IMR-90 (cell line): ENCODE measurements around the gene USP50. TPM values are rescaled to one million over a fixed set of nuclear protein-coding genes. Genes with fewer than 3 reads are reported as not detected.

Experiments
- ATAC-seq: fragments of 200-7000 bp; cut with Tn5 transposase; 2 replicates; pipeline ENCODE4 v1.9.1; 2020; ENCODE audit warnings: low read depth, mild to moderate bottlenecking, moderate library complexity
- BruUV-seq: library from RNA; stranded (reverse); fragments of 400-500 nt; replicated peaks from 2 replicates; lab custom pipeline; 2021; lab: Mats Ljungman, UMichigan
- CTCF ChIA-PET: fragments of 300-600 bp; formaldehyde crosslinking; extraction: SDS; loops from one replicate; lab custom pipeline; 2021; ENCODE audit warnings: antibody characterized with exemption; lab: Yijun Ruan, JAX
- POLR2A ChIA-PET: fragments of 300-600 bp; sonication (Branson Sonifier 250); formaldehyde crosslinking; loops from one replicate; lab custom pipeline; 2022; ENCODE audit warnings: antibody characterized with exemption; ENCODE audit not compliant: unreplicated experiment; lab: Charles Lee
- DNase-seq: peaks from one replicate; pipeline ENCODE4 v3.0.0; 2013
- H2AFZ ChIP-seq: replicated peaks from 2 replicates; pipeline ENCODE3; 2013; ENCODE audit warnings: low read length, mild to moderate bottlenecking; ENCODE audit not compliant: poor library complexity
- H2AK5ac ChIP-seq: 2 replicates; pipeline ENCODE4 v1.6.1; 2013; ENCODE audit warnings: low read depth, low read length, inconsistent platforms
- H2AK9ac ChIP-seq: replicated peaks from 2 replicates; pipeline ENCODE3; 2013; ENCODE audit warnings: mild to moderate bottlenecking, low read depth, low read length, moderate library complexity; ENCODE audit not compliant: poor library complexity
- H2BK120ac ChIP-seq: 2 replicates; pipeline ENCODE4 v1.6.1; 2013; ENCODE audit warnings: low read depth, low read length, inconsistent platforms
- H2BK15ac ChIP-seq: 3 replicates; pipeline ENCODE4 v1.6.1; 2013; ENCODE audit warnings: low read depth, low read length, inconsistent platforms
- H2BK20ac ChIP-seq: 2 replicates; pipeline ENCODE4 v1.6.1; 2013; ENCODE audit warnings: low read depth, mild to moderate bottlenecking, inconsistent platforms, low read length, moderate library complexity
- H2BK5ac ChIP-seq: 2 replicates; pipeline ENCODE4 v1.6.1; 2013; ENCODE audit warnings: mild to moderate bottlenecking, low read depth, low read length, inconsistent platforms; ENCODE audit not compliant: poor library complexity, severe bottlenecking
- H3K14ac ChIP-seq: replicated peaks from 2 replicates; pipeline ENCODE4 v1.6.1; 2013; ENCODE audit warnings: low read depth, low read length, inconsistent platforms
- H3K18ac ChIP-seq: 2 replicates; pipeline ENCODE4 v1.6.1; 2013; ENCODE audit warnings: low read depth, low read length, control low read depth
- H3K23ac ChIP-seq: 2 replicates; pipeline ENCODE4 v1.6.1; 2013; ENCODE audit warnings: low read depth, low read length, inconsistent platforms
- H3K27ac ChIP-seq: 2 replicates; pipeline ENCODE4 v1.5.1; 2013; ENCODE audit warnings: mild to moderate bottlenecking, control low read depth, low read length; ENCODE audit not compliant: insufficient read depth
- H3K27me3 ChIP-seq: 2 replicates; pipeline ENCODE4 v1.6.1; 2013; ENCODE audit warnings: low read length; ENCODE audit not compliant: control insufficient read depth, insufficient read depth
- H3K36me3 ChIP-seq: 2 replicates; pipeline ENCODE4 v1.6.1; 2013; ENCODE audit warnings: low read length, mixed read lengths; ENCODE audit not compliant: control insufficient read depth, insufficient read depth
- H3K4ac ChIP-seq: 2 replicates; pipeline ENCODE4 v1.6.1; 2013; ENCODE audit warnings: low read depth, low read length, inconsistent platforms
- H3K4me1 ChIP-seq: 2 replicates; pipeline ENCODE4 v1.6.1; 2013; ENCODE audit warnings: low read length, mixed read lengths; ENCODE audit not compliant: control insufficient read depth, insufficient read depth
- H3K4me2 ChIP-seq: 2 replicates; pipeline ENCODE4 v1.6.1; 2013; ENCODE audit warnings: low read depth, mild to moderate bottlenecking, control low read depth, low read length, moderate library complexity
- H3K4me3 ChIP-seq: 2 replicates; pipeline ENCODE4 v1.5.1; 2013; ENCODE audit warnings: low read depth, mild to moderate bottlenecking, control low read depth, low read length, moderate library complexity; ENCODE audit not compliant: insufficient read depth
- H3K56ac ChIP-seq: 2 replicates; pipeline ENCODE4 v1.6.1; 2013; ENCODE audit warnings: low read length, inconsistent platforms; ENCODE audit not compliant: insufficient read depth; ENCODE audit errors: extremely low read depth
- H3K79me1 ChIP-seq, 2 experiments: 2 replicates each; pipeline ENCODE4 v1.6.1; 2013; ENCODE audit warnings: low read length in 2 of 2, inconsistent platforms in 1 of 2, low read depth in 1 of 2
- H3K9ac ChIP-seq: 2 replicates; pipeline ENCODE4 v1.6.1; 2013; ENCODE audit warnings: low read depth, low read length, control low read depth
- H3K9me1 ChIP-seq: 2 replicates; pipeline ENCODE4 v1.6.1; 2013; ENCODE audit warnings: low read length, inconsistent platforms; ENCODE audit not compliant: insufficient read depth
- H3K9me3 ChIP-seq: 2 replicates; pipeline ENCODE4 v1.6.1; 2013; ENCODE audit warnings: low read length; ENCODE audit not compliant: control insufficient read depth, insufficient read depth
- H4K20me1 ChIP-seq: 2 replicates; pipeline ENCODE4 v1.6.1; 2013; ENCODE audit warnings: low read length, inconsistent platforms; ENCODE audit not compliant: insufficient read depth
- H4K5ac ChIP-seq: 2 replicates; pipeline ENCODE4 v1.6.1; 2013; ENCODE audit warnings: mild to moderate bottlenecking, low read depth, low read length, control low read depth
- H4K8ac ChIP-seq, 2 experiments: 2 replicates each; pipeline ENCODE4 v1.6.1; 2013; ENCODE audit warnings: low read depth in 2 of 2, low read length in 2 of 2, control low read depth in 1 of 2, inconsistent platforms in 1 of 2
- H4K91ac ChIP-seq: 2 replicates; pipeline ENCODE4 v1.6.1; 2013; ENCODE audit warnings: low read depth, low read length, inconsistent platforms; ENCODE audit not compliant: insufficient read depth
- BHLHE40 ChIP-seq: fragments of 150-350 bp; IDR thresholded peaks from 2 replicates; pipeline ENCODE4 v1.6.1; 2016; ENCODE audit warnings: mild to moderate bottlenecking, low read depth, low read length
- CEBPB ChIP-seq: IDR thresholded peaks from 2 replicates; pipeline ENCODE4 v1.6.1; 2012; ENCODE audit warnings: low read depth, low read length, improper control_type of control experiment
- CHD1 ChIP-seq: IDR thresholded peaks from 2 replicates; pipeline ENCODE4 v1.6.1; 2012; ENCODE audit warnings: low read depth, low read length, improper control_type of control experiment
- MAFK ChIP-seq: IDR thresholded peaks from 2 replicates; pipeline ENCODE4 v1.6.1; 2012; ENCODE audit warnings: low read depth, low read length, improper control_type of control experiment
- MAZ ChIP-seq: IDR thresholded peaks from 2 replicates; pipeline ENCODE4 v1.6.1; 2012; ENCODE audit warnings: low read depth, mild to moderate bottlenecking, low read length, improper control_type of control experiment, moderate library complexity, borderline replicate concordance
- NFE2L2 ChIP-seq: fragments of 150-350 bp; IDR thresholded peaks from 2 replicates; pipeline ENCODE4 v1.6.1; 2016; ENCODE audit warnings: low read depth, mild to moderate bottlenecking, low read length
- POLR2A ChIP-seq: IDR thresholded peaks from 2 replicates; pipeline ENCODE4 v1.6.1; 2012; ENCODE audit warnings: mild to moderate bottlenecking, low read depth, low read length
- RCOR1 ChIP-seq: IDR thresholded peaks from 2 replicates; pipeline ENCODE4 v1.6.1; 2012; ENCODE audit warnings: mild to moderate bottlenecking, low read length, improper control_type of control experiment; ENCODE audit not compliant: insufficient replicate concordance
- RFX5 ChIP-seq: IDR thresholded peaks from 2 replicates; pipeline ENCODE4 v1.8.0; 2012; ENCODE audit warnings: low read depth, mild to moderate bottlenecking, low read length, moderate library complexity
- USF2 ChIP-seq: fragments of 150-350 bp; IDR thresholded peaks from 2 replicates; pipeline ENCODE4 v1.6.1; 2017; ENCODE audit warnings: mild to moderate bottlenecking, antibody characterized with exemption, low read length, low read depth
- WGBS, 2 experiments: methylation state at CpG; one replicate each; pipeline versions ENCODE4 v1.1.5 to v1.1.7; 2013; ENCODE audit warnings: missing lambda C conversion rate in 2 of 2; ENCODE audit not compliant: insufficient read length in 1 of 2; ENCODE audit errors: extremely low coverage in 2 of 2; 5-methylcytosine and 5-hydroxymethylcytosine counted together
- dilution Hi-C: fragments of 300-500 bp; cut with HindIII; formaldehyde crosslinking; loops from one replicate; pipeline ENCODE4 v1.14.3; 2018; ENCODE audit warnings: low sequenced_read_pairs; ENCODE audit not compliant: unreplicated experiment
- in situ Hi-C: fragments of 300-500 bp; cut with MboI; formaldehyde crosslinking; loops from 3 replicates; pipeline ENCODE4 v1.14.3; 2019; ENCODE audit warnings: low sequenced_read_pairs, inconsistent platforms, mixed read lengths
- intact Hi-C: fragments of 100-400 bp; cut with micrococcal nuclease; formaldehyde crosslinking; loops from 2 replicates; pipeline ENCODE4 v1.10.0; 2022
- polyA plus RNA-seq, 3 experiments: library from polyadenylated mRNA; depleted of rRNA; stranded (reverse); fragments of >200 nt; gene quantifications; 2 replicates each; pipeline ENCODE4 v1.2.3, GENCODE V29; 2012; ENCODE audit warnings: low replicate concordance in 1 of 3
- total RNA-seq: library from RNA; depleted of rRNA; stranded (reverse); fragments of >200 nt; gene quantifications from 2 replicates; pipeline ENCODE4 v1.2.3, GENCODE V29; 2012
- TF ChIP-seq, protein P1 (sequence below): fragments of 150-350 bp; IDR thresholded peaks from 2 replicates; pipeline ENCODE4 v1.6.1; 2016; ENCODE audit warnings: low read depth, mild to moderate bottlenecking, low read length, moderate library complexity, borderline replicate concordance

The USP50 gene
- total and polyA plus RNA-seq, 2 of the 4 experiments (the other 2 are of a cell fraction): not detected

- H2AK5ac ChIP-seq: no peak overlapping the region
- no peak overlapping the region for H2AK9ac ChIP-seq
- ChIA-PET POLR2A (no interaction called here), CTCF (interaction anchor here (0.7 kb wide), 1 partner anchor 18 kb away, joined by 4 read pairs; no protein-coding TSS in a partner anchor)
- dilution Hi-C loops (no loop called here), in situ Hi-C loops (no loop called here), intact Hi-C loops (no loop called here)
- ATAC-seq (peak; percentile 77), DNase-seq (peak; percentile 68)
- no peaks in the 10 kb centered on the region for H3K27me3 ChIP-seq
- TF ChIP-seq CEBPB (no peak), RCOR1 (no peak), USF2 (no peak), NFE2L2 (no peak), POLR2A (no peak), CHD1 (no peak), MAZ (no peak), RFX5 (no peak), MAFK (no peak), BHLHE40 (no peak)
- TF ChIP-seq, protein P1, sequence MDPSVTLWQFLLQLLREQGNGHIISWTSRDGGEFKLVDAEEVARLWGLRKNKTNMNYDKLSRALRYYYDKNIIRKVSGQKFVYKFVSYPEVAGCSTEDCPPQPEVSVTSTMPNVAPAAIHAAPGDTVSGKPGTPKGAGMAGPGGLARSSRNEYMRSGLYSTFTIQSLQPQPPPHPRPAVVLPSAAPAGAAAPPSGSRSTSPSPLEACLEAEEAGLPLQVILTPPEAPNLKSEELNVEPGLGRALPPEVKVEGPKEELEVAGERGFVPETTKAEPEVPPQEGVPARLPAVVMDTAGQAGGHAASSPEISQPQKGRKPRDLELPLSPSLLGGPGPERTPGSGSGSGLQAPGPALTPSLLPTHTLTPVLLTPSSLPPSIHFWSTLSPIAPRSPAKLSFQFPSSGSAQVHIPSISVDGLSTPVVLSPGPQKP: no peak
- H4K8ac ChIP-seq: no peak overlapping the region
- H4K5ac ChIP-seq: no peak overlapping the region
- H2BK15ac ChIP-seq: no peak overlapping the region
- H3K4me3 ChIP-seq: no peak overlapping the region
- no peak overlapping the region for H2AFZ ChIP-seq
- peak overlapping the region; percentile 46 for H3K4me2 ChIP-seq
- peaks cover 21% of the 10 kb centered on the region for H3K36me3 ChIP-seq
- H3K9me1 ChIP-seq: no peaks in the 10 kb centered on the region
- H3K18ac ChIP-seq: no peak overlapping the region
- no peaks in the 10 kb centered on the region for H3K9me3 ChIP-seq
- peaks cover 2% of the 10 kb centered on the region; the same call in 1 of the 2 replicates for H3K4me1 ChIP-seq
- H3K23ac ChIP-seq: no peak overlapping the region
- no peak overlapping the region for H3K9ac ChIP-seq
- no peak overlapping the region for H4K91ac ChIP-seq
- no peak overlapping the region for H3K4ac ChIP-seq
- H3K27ac ChIP-seq: no peak overlapping the region
- H3K79me1 ChIP-seq: peaks cover 6 to 7% of the 10 kb centered on the region in 2 experiments; a peak in 2 of 4 replicates
- H2BK120ac ChIP-seq: no peak overlapping the region
- H3K56ac ChIP-seq: no peak overlapping the region
- H2BK20ac ChIP-seq: no peak overlapping the region
- H3K14ac ChIP-seq: no peak overlapping the region
- no peaks in the 10 kb centered on the region; the same call in 1 of the 2 replicates for H4K20me1 ChIP-seq
- BruUV-seq: no TSS peak
- WGBS, 2 experiments: no CpG with 5 or more reads among the region's 2 CpGs
- H2BK5ac ChIP-seq: no peak overlapping the region
Observed at GRCh38 chr15:50463423-50464358, 82.8 kb downstream of the USP50 start.
